Vagina (tissue), 2 donors: ENCODE measurements around the gene NEK6. TPM values are rescaled to one million over a fixed set of nuclear protein-coding genes. Genes with fewer than 3 reads are reported as not detected.

Experiments
- DNase-seq, 2 donors: peaks; one replicate each; pipeline ENCODE4 v3.0.0-alpha.2; 2017; ENCODE audit errors: extremely low spot score in 2 of 2
- H3K27ac ChIP-seq: fragments of 200-600 bp; sonication (generic); one replicate; pipeline ENCODE4 v1.5.1; 2019
- H3K27me3 ChIP-seq: fragments of 200-600 bp; sonication (generic); one replicate; pipeline ENCODE4 v1.5.1; 2019
- H3K36me3 ChIP-seq, 2 donors: fragments of 200-600 bp; sonication (generic); one replicate each; pipeline ENCODE4 v1.5.1; 2017 to 2019
- H3K4me1 ChIP-seq: fragments of 200-600 bp; sonication (generic); one replicate; pipeline ENCODE4 v1.5.1; 2019
- H3K4me3 ChIP-seq, 2 donors: fragments of 200-600 bp; sonication (generic); 1 replicate in 1 of 2; 2 replicates in 1 of 2; pipeline ENCODE4 v1.5.1; 2016 to 2019
- H3K9me3 ChIP-seq: fragments of 200-600 bp; sonication (generic); one replicate; pipeline ENCODE4 v1.5.1; 2019
- CTCF ChIP-seq, 3 experiments: fragments of 450-650 bp in 2 of 3; fragments of 200-600 bp in 1 of 3; sonication (generic) in 1 of 3; IDR thresholded peaks; one replicate each; pipeline ENCODE4 v1.5.1; 2017 to 2019; ENCODE audit warnings: antibody characterized with exemption in 3 of 3, mild to moderate bottlenecking in 2 of 3, moderate library complexity in 2 of 3
- POLR2A ChIP-seq, 2 donors: fragments of 450-650 bp; IDR thresholded peaks; one replicate each; pipeline ENCODE4 v1.6.1; 2017; ENCODE audit warnings: antibody characterized with exemption in 2 of 2, mild to moderate bottlenecking in 2 of 2, moderate library complexity in 2 of 2
- POLR2AphosphoS5 ChIP-seq, 2 donors: sonication (generic); formaldehyde crosslinking; IDR thresholded peaks; one replicate each; pipeline ENCODE4 v1.9.0; 2017; ENCODE audit warnings: antibody characterized with exemption in 2 of 2, mild to moderate bottlenecking in 2 of 2, low read depth in 1 of 2; ENCODE audit not compliant: insufficient read depth in 1 of 2
- intact Hi-C: fragments of 100-400 bp; cut with DNase I; formaldehyde crosslinking; loops from one replicate; pipeline ENCODE4 v1.15.1; 2023
- total RNA-seq: library from RNA; depleted of rRNA; stranded (reverse); fragments of >200 nt; gene quantifications from one replicate; pipeline ENCODE4 v1.2.3, GENCODE V29; 2016

Gene NEK6
- total RNA-seq, 1 donor from 2014 or later = 44.4 TPM

- TF ChIP-seq CTCF (IDR thresholded peaks at IDR 0.05) (no peak), POLR2A (IDR thresholded peaks at IDR 0.05) (no peak), POLR2AphosphoS5 (IDR thresholded peaks at IDR 0.05; ENCODE audit: insufficient read depth in 1 of 2, low read depth in 1 of 2) (no peak)
- Histone ChIP-seq H3K36me3 (peaks cover 0 to 5% of the 10 kb centered on the region in 2 donors), H3K27ac (no peak overlapping the region), H3K27me3 (no peaks in the 10 kb centered on the region), H3K4me1 (peaks cover 36% of the 10 kb centered on the region), H3K4me3 (no peak overlapping the region), H3K9me3 (no peaks in the 10 kb centered on the region)
- intact Hi-C loops = loop anchor here (10.0 kb wide), 1 partner anchor 54 kb away; no protein-coding TSS in a partner anchor
- DNase-seq = no peak
Observed at GRCh38 chr9:124298646-124299235, 41.0 kb downstream of the NEK6 start.

DNA sequence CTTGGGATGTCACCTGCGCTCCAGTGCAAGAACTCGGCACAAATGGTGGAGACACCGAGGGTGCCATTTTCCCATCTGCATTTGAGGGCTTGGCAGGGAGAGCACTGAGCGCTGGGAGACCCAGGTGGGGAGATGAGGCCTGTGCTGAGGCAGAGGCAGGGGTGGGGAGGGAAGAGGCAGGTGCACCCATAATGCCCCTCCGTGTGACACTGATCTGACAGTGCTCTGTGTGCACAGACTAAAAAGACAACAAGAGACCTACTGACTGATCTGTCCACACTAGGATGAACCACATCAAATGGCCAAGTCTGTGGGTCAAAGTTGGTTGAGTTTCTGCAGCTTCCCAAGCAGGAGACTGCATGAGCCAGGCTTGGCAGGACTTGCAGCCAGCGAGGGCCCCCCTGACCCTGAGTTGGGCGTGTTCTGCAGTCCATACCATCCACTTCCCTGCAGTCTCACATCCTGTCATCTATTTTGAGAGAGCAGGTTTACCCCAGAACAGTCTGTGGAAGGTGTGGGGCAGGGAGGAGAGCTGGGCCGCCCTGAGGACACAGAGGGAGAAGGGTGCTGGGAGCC lies 41.9 kb downstream of the NEK6 start:
- H3K4me1 ChIP-seq = peaks cover 36% of the 10 kb centered on the region
- no peak overlapping the region for H3K4me3 ChIP-seq
- no peak for DNase-seq
- intact Hi-C loops = loop anchor here (10.0 kb wide), 1 partner anchor 55 kb away; no protein-coding TSS in a partner anchor
- no peaks in the 10 kb centered on the region for H3K9me3 ChIP-seq
- TF ChIP-seq POLR2A (IDR thresholded peaks at IDR 0.05) (no peak), CTCF (IDR thresholded peaks at IDR 0.05) (no peak), POLR2AphosphoS5 (IDR thresholded peaks at IDR 0.05; ENCODE audit: insufficient read depth in 1 of 2, low read depth in 1 of 2) (no peak)
- H3K27me3 ChIP-seq = no peaks in the 10 kb centered on the region
- peaks cover 0 to 6% of the 10 kb centered on the region in 2 donors for H3K36me3 ChIP-seq
- no peak overlapping the region for H3K27ac ChIP-seq

DNA sequence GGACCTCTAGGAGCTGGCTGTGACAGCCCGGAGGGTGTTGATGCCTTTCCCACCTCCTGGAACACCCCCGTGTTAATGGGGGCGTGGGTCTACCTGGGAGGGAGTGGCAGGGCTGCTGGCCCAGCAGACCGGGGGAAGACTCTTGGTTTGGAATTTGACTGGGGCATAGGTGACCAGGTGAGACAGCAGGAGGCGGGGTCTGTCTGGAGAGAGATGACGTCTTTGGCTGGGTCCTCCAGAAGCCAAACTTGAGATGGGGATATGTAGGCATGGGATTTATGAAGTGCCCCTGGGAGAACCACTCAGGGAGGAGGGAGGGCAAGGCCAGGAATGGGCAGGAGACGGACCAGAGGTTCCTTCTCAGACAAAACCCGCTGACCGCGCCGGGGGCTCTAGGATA lies 42.6 kb downstream of the NEK6 start:
- TF ChIP-seq POLR2AphosphoS5 (IDR thresholded peaks at IDR 0.05; ENCODE audit: insufficient read depth in 1 of 2, low read depth in 1 of 2) (no peak), CTCF (IDR thresholded peaks at IDR 0.05) (no peak), POLR2A (IDR thresholded peaks at IDR 0.05) (no peak)
- H3K4me3 ChIP-seq = no peak overlapping the region
- peaks cover 30% of the 10 kb centered on the region for H3K4me1 ChIP-seq
- H3K27me3 ChIP-seq = no peaks in the 10 kb centered on the region
- no peak for DNase-seq
- intact Hi-C loops = no loop called here
- H3K9me3 ChIP-seq = no peaks in the 10 kb centered on the region
- H3K36me3 ChIP-seq = peaks cover 0 to 6% of the 10 kb centered on the region in 2 donors
- H3K27ac ChIP-seq = no peak overlapping the region

DNA sequence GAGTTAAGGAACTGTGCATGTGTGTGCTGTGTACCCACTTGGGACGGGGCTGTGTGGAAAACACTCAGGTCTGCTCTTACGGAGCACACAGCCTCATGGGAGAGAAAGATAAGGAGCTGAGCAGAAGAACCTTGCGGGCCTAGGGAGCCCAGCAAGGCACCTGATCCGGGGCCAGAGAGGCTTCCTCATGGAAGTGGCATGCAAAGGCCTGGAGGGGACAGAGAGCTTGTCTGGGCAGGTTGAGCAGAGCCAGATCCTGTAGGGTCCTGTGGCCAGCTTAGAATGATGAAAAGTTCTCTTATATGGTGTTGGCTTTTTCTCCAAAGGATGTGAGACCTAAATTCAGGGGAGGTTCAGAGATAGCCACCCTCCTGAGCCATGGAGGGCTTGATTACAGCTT lies 45.2 kb downstream of the NEK6 start:
- intact Hi-C loops = no loop called here
- no peak for TF ChIP-seq CTCF (IDR thresholded peaks at IDR 0.05)
- no peak for TF ChIP-seq POLR2A (IDR thresholded peaks at IDR 0.05)
- TF ChIP-seq POLR2AphosphoS5 (IDR thresholded peaks at IDR 0.05; ENCODE audit: insufficient read depth in 1 of 2, low read depth in 1 of 2) = no peak
- no peak overlapping the region for H3K27ac ChIP-seq
- peaks cover 0 to 6% of the 10 kb centered on the region in 2 donors for H3K36me3 ChIP-seq
- DNase-seq = no peak
- no peaks in the 10 kb centered on the region for H3K9me3 ChIP-seq
- peaks cover 4% of the 10 kb centered on the region for H3K4me1 ChIP-seq
- H3K27me3 ChIP-seq = no peaks in the 10 kb centered on the region
- no peak overlapping the region for H3K4me3 ChIP-seq

GRCh38 chr9:124303762-124304161 lies 46.0 kb downstream of the NEK6 start:
- TF ChIP-seq POLR2AphosphoS5 (IDR thresholded peaks at IDR 0.05; ENCODE audit: insufficient read depth in 1 of 2, low read depth in 1 of 2) = no peak
- TF ChIP-seq POLR2A (IDR thresholded peaks at IDR 0.05) = no peak
- TF ChIP-seq CTCF (IDR thresholded peaks at IDR 0.05) = no peak
- intact Hi-C loops = no loop called here
- H3K36me3 ChIP-seq = peaks cover 0 to 6% of the 10 kb centered on the region in 2 donors
- no peak overlapping the region for H3K4me3 ChIP-seq
- no peaks in the 10 kb centered on the region for H3K9me3 ChIP-seq
- H3K27ac ChIP-seq = no peak overlapping the region
- no peaks in the 10 kb centered on the region for H3K4me1 ChIP-seq
- DNase-seq = no peak
- H3K27me3 ChIP-seq = no peaks in the 10 kb centered on the region
